HepG2 (cell line): ENCODE results near the gene ACP7.

Source experiments
- CTCF ChIP-seq: sonication (generic); formaldehyde crosslinking; IDR thresholded peaks from 2 replicates; pipeline ENCODE4 v1.5.0; 2020; ENCODE audit warnings: mild to moderate bottlenecking, missing genetic modification reagents, moderate library complexity
- HMG20B ChIP-seq: conservative IDR thresholded peaks from 2 replicates; pipeline ENCODE4 v1.6.1; 2016; ENCODE audit warnings: missing genetic modification reagents, missing compliant biosample characterization
- NR2F1 ChIP-seq, 2 experiments: fragments of 450-650 bp in 1 of 2; formaldehyde crosslinking in 1 of 2; IDR thresholded peaks; 2 replicates each; pipeline versions ENCODE4 v1.5.0 to v1.6.1; 2016 to 2020; ENCODE audit warnings: mild to moderate bottlenecking in 1 of 2, missing compliant biosample characterization in 1 of 2, missing genetic modification reagents in 1 of 2, moderate library complexity in 1 of 2
- POLR2A ChIP-seq, 2 experiments: IDR thresholded peaks; 2 replicates each; pipeline ENCODE4 v1.6.1; 2011; ENCODE audit warnings: low read depth in 2 of 2, low read length in 2 of 2, mild to moderate bottlenecking in 1 of 2, moderate library complexity in 1 of 2; ENCODE audit not compliant: insufficient read depth in 1 of 2
- TBL1XR1 ChIP-seq: fragments of 150-350 bp; IDR thresholded peaks from 2 replicates; pipeline ENCODE4 v1.6.1; 2014; ENCODE audit warnings: borderline replicate concordance, low read length; ENCODE audit not compliant: partially characterized antibody
- TGIF2 ChIP-seq: IDR thresholded peaks from 2 replicates; pipeline ENCODE4 v1.6.1; 2016; ENCODE audit warnings: control low read depth, missing compliant biosample characterization
- ZBTB40 ChIP-seq, 2 experiments: fragments of 450-650 bp in 1 of 2; sonication (generic) in 1 of 2; formaldehyde crosslinking in 1 of 2; IDR thresholded peaks; 2 replicates each; pipeline versions ENCODE4 v1.6.1 to v1.8.0; 2016 to 2022; ENCODE audit warnings: antibody characterized with exemption in 1 of 2, mild to moderate bottlenecking in 1 of 2, missing genetic modification reagents in 1 of 2
- ZBTB44 ChIP-seq: sonication (generic); formaldehyde crosslinking; IDR thresholded peaks from 2 replicates; pipeline ENCODE4 v1.4.0; 2020; ENCODE audit warnings: missing genetic modification reagents
- ZFP36L1 ChIP-seq: sonication (generic); formaldehyde crosslinking; IDR thresholded peaks from 2 replicates; pipeline ENCODE4 v1.8.0; 2022; ENCODE audit warnings: mild to moderate bottlenecking, missing genetic modification reagents, moderate library complexity
- ZSCAN12 ChIP-seq: sonication (generic); formaldehyde crosslinking; IDR thresholded peaks from 2 replicates; pipeline ENCODE4 v1.9.0; 2021; ENCODE audit warnings: mild to moderate bottlenecking, missing genetic modification reagents

- no peak for TF ChIP-seq ZFP36L1
- no peak for TF ChIP-seq HMG20B (CRISPR knock-in tag)
- no peak for TF ChIP-seq ZSCAN12 (CRISPR knock-in tag)
- TF ChIP-seq TGIF2, result no peak
- TF ChIP-seq TBL1XR1, result no peak
- TF ChIP-seq POLR2A (IDR thresholded peaks at IDR 0.05; ENCODE audit: insufficient read depth in 1 of 2, low read depth in 2 of 2, low read length in 2 of 2), result no peak
- TF ChIP-seq NR2F1 (CRISPR knock-in tag; IDR thresholded peaks at IDR 0.05), result no peak
- TF ChIP-seq ZBTB40 (IDR thresholded peaks at IDR 0.05), result no peak
- no peak for TF ChIP-seq ZBTB40 (CRISPR knock-in tag; IDR thresholded peaks at IDR 0.05)
- TF ChIP-seq CTCF (CRISPR knock-in tag), result no peak
- no peak for TF ChIP-seq ZBTB44 (CRISPR knock-in tag)
These were observed 71.0 kb downstream of the ACP7 start for GRCh38 chr19:39155114-39155700.
